Fibroblast of skin of scalp (primary cell): ENCODE data around the gene C14orf180. TPM values are rescaled to one million over a fixed set of nuclear protein-coding genes. Genes with fewer than 3 reads are reported as not detected.
A peak's percentile ranks its signal among the peaks of the same experiment; 100 is the strongest.

Experiments used
- DNase-seq: peaks from one replicate; pipeline ENCODE4 v3.0.0-alpha.2; 2013
- polyA plus RNA-seq, 2 experiments: library from polyadenylated mRNA; unstranded; fragments of 120-200 nt; gene quantifications; one replicate each; pipeline ENCODE4 v1.2.1, GENCODE V29; 2013; ENCODE audit not compliant: insufficient read length in 2 of 2

The C14orf180 gene
- polyA plus RNA-seq (2013, experiment 1 of 2; ENCODE audit: insufficient read length), result not detected
- 0.30 TPM for polyA plus RNA-seq (2013, experiment 2 of 2; ENCODE audit: insufficient read length)

- no peak for DNase-seq
These were observed at the start of gene C14orf180 for GRCh38 chr14:104579507-104579906. TSS of gene C14orf180 (plus strand) at chr14:104579764. CDS start at chr14:104586431, 6,667 bp downstream.

DNA sequence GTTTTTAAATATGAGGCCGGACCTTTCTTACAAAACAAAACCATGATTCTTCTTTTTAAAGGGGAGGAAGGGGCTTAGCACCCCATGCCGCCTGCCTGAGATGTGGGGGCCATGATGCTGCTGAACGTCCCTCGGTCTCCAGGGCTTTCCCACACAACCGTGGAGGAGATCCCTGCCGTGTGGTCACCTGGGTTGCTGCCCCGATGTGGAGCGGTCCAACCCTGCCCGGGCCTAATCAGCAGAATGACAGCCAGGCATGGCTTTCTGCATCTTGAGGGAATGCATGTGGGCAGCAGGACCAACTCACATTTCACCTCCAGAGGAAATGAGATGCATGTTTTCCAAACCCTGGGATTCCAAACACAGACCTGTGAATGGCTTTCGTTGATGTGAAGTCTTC lies 48.9 kb upstream of the C14orf180 start:
- DNase-seq, result no peak

GRCh38 chr14:104531421-104532190 lies 48.0 kb upstream of the C14orf180 start:
- no peak for DNase-seq

GRCh38 chr14:104532191-104532555 lies 47.4 kb upstream of the C14orf180 start:
- no peak for DNase-seq

GRCh38 chr14:104534036-104534435 lies 45.5 kb upstream of the C14orf180 start:
- no peak for DNase-seq

DNA sequence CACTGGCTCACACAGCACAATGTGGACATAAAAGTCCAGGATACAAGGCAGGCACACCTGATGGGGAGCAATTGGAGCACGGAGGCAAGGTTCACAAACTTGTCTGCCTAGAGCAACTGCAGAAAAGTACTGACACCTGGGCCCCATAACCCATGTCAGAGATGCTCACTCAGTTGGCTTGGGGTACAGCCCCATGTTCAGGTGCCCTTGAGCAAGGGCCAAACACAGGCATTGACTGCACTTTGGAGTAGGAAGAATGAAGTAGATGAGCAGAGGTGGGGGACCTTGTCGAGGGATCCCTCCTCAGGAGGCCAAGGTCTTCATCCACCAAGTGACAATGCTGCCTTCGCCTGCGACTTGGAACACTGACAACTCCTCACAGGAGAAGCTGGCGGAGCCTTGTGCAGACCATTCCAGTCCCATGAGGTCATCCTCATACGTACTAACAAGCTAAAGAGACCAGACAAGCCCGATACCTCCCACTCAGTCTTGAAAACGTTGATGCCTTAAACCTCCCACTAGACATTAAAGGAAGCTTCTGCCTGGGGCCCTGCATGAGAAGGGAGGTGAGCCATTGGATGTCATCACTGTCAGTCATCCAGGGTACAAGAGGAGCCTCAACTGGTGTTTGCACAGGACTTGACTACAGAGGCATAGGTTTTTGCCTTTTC lies 42.5 kb upstream of the C14orf180 start:
- DNase-seq, result peak; percentile 32

DNA sequence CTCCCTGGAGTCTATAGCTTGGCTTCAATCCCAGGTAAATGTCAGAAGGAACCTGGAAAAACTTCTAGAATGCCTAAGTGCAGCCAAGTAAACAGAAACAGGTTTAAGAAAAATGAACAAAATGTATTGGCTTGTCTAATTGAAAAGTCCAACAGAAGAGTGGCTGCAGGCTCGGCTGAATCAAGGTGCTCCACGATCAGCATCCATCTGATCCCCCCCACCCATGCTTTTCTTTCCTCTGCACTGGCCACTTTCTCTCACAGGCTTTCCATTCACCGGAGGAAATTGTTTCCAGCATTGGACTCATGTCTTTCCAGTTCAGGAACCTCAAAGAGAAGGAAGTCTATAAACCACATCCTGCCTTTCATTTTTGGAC lies 42.0 kb upstream of the C14orf180 start:
- DNase-seq, result no peak

- DNase-seq, result no peak
These were observed 37.6 kb upstream of the C14orf180 start for GRCh38 chr14:104541905-104542465.

- no peak for DNase-seq
These were observed 36.4 kb upstream of the C14orf180 start for GRCh38 chr14:104542871-104543830.

DNA sequence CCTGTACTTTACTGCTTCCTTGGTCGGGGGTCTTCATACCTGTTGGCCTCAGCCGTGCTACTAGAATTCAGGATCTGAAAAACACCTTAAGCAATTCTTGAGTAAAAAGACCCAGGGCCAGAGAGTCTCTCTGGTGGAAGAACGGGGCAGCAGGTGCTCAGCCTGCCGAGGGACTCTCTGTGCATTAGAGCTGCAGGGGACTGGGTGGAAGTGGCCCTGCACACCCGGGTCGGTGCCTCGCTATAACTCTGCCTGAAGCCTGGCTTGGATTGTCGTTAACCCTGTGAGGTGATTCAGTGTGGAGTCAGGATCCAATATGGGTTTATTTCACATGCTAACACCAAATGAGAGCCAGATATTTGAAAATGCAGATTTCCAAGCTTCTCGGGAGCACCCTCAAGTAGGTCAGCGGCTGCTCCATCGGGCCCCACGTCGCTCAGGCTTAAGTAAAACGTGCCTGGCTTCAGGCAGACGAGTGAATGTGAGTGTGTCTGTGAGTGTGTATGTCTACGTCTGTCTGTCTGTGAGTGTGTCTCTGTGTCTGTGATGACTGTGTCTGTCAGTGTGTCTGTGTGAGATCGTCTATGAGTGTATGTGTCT lies 35.1 kb upstream of the C14orf180 start:
- no peak for DNase-seq

DNA sequence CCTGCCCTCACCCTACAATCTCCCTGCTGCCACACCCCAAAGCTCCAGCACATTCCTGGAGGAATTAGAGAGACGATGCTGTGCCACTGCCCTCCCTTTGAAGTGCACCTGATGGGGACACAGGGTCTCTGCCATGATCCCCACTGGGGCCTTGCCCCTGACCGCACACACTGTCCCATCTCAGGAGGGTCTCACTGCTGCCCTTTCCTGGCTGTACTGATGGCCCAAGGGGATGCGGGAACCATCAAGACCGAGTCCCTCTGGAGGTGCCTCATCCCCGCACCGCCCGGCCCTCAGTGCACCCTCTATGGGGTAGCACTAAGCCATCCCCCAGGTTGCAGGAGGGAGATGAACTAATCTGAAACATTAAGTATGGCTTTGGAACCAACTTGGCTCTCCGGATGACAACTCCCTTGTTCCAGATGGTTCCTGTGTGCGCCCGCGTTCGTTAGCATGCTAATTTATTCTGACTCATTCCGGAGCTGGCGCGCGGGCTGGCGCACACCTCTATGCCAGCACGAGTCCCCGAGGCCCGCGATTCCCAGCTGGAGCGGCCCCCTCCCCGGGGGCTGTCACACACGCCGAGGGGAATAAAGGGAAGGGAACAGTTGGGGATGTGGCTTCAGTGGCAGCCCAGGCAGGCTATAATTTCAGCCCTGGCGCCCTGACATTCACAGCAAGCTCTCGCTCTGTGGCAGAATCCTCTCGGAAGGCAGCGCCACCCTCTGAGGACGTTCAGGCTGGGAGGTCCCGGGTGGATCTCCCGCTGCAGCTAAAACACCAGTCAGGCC lies 34.2 kb upstream of the C14orf180 start:
- no peak for DNase-seq

GRCh38 chr14:104545942-104546501 lies 33.5 kb upstream of the C14orf180 start:
- no peak for DNase-seq

DNA sequence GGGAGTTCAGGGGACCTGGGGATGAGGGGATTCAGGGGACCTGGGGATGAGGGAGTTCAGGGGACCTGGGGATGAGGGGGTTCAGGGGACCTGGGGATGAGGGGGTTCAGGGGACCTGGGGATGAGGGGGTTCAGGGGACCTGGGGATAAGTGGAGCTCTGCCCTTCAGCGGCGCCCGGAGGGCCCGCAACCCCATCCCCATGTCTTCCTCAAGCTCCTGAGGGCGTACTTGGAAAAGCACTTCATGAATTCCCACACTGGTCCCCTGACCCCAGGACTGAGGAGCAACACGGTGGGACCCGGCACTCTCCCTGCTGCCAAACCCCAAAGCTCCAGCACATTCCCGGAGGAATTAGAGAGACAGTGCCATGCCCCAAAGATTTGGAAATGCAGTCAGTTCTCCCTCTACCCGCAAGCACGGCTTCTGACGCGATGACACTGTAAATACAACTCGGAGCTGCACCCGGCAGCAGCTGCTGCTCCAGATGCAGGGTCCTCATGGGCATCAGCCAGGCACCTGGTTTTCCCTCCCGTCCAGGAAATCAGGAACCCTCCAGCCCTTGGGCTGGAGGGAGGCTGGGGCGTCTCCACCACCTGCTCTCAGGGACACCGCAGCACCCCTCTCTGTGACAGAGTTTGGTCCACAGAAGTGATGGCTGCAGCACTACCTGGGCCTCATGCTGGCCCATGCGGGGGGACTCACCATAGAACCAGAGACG lies 32.8 kb upstream of the C14orf180 start:
- no peak for DNase-seq

- no peak for DNase-seq
These were observed 32.1 kb upstream of the C14orf180 start for GRCh38 chr14:104547310-104547997.

DNA sequence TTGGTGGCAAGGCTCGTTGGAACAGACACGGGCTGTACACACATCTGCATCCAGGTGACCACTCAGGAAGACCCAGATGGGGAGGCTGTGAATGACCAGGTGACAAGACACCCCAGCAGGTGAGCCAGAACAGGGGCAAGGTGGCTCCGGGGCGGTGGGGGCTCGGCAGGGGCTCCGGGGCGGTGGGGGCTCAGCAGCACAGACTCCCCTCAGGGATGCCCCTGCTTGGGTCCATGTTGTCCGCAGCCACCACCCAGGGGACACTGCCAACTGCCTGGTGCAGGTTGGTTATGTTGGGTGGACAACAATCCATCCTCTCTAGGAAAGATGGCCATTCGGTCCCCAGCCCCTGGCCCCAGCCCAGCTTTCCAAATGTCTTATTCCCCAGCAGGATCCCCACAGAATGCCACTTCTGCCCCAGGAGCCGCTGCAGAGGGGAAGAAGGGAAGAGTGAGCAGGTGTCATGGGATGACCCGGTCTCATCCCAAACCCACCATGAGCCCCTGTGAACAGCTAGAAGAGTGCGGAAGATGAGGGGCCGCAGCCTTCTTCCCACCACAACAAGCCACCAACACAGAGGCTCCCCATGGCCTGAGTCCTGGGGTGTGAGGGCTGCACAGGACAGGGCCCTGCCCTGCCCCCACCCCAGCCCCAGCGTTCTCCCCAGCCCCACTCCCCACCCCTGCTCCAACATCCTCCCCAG lies 31.4 kb upstream of the C14orf180 start:
- DNase-seq, result no peak

DNA sequence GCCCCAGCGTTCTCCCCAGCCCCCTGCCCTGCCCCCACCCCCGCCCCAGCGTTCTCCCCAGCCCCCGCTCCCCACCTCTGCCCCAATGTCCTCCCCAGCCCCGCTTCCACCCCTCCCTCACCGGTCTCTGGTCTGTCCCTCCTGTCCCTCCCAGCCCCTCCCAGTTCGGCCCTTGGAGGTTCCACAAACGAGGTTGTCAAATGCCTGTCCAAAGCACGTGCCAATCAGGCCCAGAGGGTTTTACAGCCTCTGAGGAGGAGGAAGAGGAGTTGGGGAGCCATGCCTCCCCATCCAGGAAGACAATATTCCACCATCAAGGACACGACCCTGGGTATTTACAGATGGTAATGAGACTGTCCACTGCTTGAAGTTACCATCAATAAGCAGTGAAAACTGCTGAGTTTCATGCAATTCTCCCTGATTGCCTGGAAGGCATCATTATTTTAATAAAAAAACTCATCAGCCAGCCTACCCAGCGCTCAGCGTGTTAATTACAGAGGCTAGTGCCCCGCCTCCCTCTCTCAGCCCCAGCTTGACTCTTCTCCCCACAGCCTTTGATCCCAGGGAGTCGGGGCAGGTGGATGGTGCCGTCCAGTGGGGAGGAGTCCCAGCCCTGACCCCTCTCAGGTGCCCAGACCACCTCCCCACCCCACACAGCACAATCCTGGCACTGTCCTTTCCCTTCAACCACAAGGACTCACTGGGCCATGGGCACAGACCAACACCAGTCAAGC lies 30.6 kb upstream of the C14orf180 start:
- DNase-seq, result no peak

DNA sequence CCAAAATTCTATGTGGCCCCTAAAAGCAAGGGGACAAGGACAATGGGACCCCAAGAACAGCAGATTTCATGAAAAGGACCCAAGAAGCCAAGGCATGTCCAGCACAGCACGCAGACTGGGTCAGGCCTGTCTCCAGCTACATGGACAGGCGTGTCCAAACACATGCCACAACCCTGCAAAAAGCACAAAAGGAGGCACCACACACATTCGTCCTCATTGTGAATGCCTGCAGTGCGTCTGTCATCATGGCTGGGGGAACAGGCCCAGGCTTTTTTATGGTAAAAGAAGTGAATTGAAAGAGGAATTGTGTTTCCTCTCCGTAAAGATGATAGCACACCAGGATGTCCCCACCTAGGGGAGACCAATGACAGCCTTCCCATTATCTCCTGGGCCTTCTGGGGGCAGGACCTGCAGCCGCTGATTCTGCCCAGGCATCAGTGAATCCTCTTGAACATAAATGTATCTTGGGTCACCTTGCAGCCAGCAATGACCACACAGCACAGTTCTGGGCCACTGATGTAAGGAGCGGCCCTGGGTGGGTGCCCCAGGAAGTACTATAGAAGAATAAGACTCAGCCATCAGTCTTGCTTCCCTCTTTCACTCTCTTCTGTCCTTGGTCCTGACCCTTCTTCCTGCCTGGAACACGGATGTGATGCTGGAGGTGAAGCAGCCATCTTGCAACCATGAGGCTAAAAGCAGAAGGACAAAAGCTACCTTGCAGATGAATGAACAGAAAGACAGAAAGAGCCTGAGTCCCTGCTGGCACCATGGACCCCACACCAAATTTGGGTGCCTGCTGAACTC lies 29.8 kb upstream of the C14orf180 start:
- no peak for DNase-seq
